Activated CD8-positive, alpha-beta memory T cell treated with anti-CD3 and anti-CD28 coated beads for 48 hours (primary cell): ENCODE measurements around the gene PPCDC.

Experiments
- DNase-seq, 3 experiments: peaks; one replicate each; pipeline ENCODE4 v3.0.0-alpha.2; 2020; ENCODE audit warnings: low read depth in 2 of 3, low spot score in 2 of 3

PPCDC gene

DNA sequence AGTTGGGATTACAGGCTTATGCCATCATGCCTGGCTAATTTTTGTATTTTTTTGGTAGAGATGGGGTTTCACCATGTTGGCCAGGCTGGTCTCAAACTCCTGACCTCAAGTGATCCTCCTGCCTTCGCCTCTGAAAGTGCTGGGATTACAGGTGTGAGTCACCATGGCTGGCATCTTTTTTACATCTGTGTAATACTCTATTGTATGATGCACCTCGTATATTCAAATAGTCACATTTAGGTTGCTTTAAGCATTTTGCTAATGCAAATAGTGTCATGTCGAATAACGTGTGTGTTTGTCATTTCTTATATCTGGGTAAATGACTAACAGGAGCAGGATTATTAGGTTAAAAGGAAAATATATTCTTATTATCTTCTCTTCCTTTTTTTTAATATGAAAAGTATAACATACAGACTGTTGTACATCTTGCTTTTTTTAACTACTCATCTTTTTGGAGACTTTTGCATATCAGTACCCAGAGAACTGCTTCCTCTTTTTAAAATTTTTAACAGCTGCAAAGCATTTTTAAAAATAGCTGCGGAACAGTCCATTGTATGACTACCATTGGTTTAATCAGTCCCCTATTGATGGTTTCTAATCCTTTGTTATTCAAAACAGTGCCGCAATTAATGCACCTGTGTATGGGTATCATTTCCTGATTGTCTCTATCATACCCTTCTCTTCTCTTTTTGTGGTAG lies 14.6 kb upstream of the PPCDC start:
- no peak for DNase-seq

DNA sequence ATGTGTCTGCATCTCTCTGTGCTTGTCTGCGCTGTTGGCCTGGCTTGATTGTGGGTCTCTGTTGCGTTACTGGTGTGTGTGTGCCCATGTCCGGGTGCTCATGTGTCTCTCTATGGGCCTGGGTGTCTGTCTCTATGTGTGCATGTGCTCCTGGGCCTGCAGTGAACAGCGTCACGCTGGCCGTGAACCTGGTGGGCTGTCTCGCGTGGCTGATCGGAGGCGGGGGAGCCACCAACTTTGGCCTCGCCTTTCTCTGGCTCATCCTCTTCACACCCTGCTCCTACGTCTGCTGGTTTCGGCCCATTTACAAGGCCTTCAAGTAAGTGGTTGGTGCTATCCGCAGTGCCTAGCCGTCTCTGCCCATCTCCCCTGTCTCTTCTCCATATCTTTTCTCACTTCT lies 7.0 kb upstream of the PPCDC start:
- DNase-seq = no peak

DNA sequence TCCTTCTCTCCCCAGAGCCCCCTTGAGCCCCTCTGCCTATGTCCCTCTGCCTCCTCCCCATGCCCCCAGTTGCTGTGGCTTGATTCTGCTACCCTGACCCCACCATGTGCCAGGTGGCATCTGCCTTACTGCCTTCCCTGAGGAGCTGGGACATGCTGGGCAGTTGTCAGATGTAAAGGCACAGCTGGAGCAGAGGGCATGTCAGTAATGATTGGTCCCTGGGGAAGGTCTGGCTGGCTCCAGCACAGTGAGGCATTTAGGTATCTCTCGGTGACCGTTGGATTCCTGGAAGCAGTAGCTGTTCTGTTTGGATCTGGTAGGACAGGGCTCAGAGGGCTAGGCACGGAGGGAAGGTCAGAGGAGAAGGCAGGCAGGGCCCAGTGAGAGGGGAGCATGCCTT lies 3.5 kb upstream of the PPCDC start:
- DNase-seq = no peak

DNA sequence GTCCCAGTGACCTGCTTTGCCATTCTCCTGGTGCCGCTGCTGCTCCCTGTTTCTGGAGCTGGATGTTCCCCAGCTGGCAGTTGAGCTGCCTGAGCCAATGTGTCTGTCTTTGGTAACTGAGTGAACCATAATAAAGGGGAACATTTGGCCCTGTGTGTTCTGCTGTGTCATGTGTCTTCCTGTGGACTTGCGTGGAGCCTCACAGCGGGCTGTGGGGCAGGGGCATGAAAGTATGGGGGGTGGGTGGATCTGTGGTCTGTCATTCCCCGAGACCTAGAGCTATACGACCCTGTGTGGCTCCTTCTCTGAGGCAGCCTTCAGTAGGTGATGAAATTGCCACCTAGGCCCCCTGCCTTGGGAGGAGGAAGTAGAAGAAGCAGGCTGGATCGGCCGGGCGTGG lies 2.0 kb upstream of the PPCDC start:
- DNase-seq = no peak

DNA sequence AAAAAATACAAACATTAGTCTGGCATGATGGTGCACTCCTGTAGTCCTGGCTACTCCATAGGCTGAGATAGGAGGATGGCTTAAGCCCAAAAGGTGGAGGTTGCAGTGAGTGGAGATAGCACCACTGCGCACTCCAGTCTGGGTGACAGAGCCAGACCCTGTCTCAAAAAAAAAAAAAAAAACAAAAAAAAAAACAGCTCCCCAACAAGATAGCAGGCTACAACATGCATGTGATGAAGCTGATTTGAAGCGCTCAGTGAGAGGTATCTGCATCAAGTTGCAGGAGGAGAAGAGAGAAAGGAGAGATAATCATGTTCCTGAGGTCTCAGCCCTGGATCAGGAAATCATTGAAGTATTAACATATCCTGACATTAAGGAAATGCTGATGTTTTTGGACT lies 608 bp upstream of the PPCDC start:
- no peak for DNase-seq

DNA sequence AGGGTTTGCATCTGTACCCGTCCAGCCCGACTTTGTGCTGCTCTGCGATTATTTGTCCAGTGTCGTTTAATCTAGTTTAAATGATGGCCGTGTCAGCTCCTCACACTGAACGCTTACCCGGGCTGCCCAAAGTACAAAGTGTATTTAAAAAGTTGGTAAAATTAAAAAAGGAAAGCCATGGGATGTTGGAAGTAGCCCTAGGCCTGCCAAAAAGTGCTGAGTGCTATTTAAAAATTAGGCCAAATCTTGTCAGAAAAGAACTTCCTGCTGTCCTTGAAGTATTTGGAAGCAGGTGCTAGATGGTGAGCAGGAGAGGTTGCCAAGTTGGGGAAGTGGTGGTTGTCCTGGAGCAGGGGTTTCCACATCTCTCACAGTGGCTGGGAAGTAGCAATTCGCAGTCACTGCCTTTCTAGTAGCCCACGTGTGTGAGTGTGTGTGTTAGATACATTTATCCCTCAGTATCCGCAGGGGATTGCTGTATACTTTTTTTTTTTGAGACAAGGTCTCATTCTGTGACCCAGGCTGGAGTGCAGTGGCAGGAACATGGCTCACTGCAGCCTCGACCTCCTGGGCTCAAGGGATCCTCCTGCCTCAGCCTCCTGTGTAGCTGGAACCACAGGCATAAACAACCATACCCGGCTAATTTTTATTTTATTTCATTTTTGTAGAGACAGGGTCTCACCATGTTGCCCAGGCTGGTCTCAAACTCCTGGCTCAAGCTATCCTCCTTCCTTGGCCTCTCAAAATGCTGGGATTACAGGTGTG lies 664 bp downstream of the PPCDC start:
- DNase-seq = no peak

DNA sequence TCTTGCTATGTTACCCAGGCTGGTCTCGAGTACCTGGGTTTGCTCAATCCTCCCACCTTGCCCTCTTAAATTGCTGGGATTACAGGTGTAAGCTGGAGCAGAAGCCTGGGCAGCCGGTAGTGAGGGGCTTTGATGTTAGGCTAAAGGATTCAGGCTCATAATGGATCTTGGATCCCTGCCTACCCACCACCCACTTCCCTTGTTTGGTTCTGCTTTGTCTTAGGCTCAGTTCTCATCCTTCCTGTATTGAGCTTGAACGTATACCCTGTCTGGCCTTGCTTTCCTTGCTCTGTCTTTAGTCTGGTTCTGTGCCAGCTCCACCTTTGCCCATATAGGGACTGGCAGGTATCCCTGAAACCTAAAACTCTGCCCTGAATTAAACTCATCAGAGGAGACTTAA lies 1.7 kb downstream of the PPCDC start:
- no peak for DNase-seq

DNA sequence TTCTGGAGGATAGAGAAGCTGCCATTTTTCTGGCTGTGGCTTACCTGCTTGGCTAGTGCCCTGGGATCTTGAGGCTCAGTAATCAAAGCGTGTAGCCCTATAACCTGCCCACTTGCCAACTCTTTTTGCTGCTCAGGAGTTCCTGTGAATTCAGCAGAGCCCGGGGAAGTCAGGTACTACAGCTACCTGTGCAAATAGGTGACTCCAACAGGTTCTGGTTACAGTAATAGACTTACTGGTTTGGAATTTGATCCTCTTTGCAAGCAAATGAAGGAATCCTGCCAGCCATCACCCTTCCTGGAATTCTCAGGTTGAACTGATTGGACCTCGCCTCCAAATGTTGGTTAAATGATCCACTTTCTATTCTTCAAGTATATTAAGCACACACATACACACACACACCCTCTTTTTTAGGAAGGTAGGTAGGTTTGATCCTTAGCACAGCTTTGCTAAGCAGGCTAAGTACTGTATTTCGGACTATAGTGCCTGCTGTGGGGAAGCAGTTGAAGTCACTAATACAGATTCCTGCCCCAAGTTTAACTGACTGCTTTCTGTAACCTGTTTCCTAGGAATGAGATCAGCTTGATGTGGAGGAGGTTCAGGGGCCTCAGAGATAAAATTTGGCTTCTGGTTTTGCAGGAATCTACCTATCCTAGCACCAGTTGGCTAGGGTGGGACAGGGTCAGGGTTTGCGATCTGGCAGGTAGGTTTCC lies 2.3 kb downstream of the PPCDC start:
- DNase-seq = no peak

DNA sequence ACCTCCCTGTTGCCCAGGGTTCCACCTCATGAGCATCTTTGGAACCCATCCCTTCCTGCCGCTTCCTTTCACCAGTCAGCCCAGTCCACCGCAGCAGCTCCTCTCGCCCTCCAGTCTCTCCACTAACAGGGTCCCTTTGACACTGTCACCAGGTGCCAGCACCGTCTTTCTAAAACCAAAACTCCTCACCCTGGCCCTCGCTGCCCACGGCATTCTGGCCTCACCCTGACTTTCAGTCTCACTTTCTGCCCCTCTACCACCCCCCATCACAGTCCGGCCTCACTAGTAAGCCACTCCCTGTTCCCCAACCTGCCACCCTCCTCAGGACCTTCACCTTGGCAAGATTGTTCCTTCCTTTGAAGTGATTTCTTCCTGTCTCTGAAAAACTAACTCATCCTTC lies 4.2 kb downstream of the PPCDC start:
- no peak for DNase-seq

DNA sequence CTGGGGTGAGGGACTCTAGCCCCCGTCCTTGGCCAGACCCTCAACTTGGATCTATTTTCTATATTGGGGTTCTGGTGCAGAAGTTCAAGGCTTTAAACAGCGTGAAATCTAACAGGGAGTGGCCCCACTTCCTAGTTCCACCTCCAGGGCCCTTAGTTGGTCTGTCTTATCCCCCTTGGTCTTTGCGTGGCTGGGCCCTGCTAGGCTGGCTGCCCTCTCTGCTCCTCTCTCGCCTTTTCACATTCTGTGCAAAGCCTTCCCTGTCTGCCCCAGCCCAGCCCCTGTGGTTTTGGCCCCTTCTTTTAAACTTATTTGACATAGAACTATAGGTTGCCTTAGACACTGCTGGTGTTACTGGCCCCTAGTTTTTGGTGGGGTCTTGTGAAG lies 5.6 kb downstream of the PPCDC start:
- no peak for DNase-seq

DNA sequence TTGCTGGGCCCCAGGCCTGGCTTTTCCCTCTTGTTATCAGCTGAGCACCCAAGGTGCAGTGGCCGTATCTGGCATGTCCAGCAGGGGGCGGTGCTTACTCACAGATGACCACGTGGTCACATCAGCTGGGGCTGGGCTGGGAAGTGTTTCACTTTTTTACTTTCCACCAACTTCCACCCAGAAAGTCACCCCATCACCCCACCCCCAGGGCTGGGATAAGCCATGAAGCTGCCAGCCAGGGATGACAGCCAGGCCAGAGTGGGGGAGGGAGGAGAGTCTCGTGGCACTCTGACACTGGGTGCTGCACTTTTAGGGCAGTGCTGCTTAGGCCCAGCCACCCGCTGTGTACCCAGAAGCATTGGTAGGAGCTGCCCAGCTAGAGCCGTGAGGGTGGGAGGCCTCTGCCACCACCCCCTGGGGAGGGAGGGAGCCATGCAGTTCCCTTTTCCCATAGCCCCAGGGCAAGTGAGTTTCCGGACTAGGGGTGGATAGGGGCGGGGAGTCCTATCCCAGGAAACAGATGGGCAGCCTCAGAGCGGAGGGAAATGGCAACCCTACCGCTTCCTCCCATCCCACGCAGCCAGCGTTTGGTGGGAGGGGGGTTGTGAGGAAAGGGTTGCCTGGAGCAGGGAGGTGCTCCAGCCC lies 6.1 kb downstream of the PPCDC start:
- peak; percentile 63 to 90 (median 88) for DNase-seq

DNA sequence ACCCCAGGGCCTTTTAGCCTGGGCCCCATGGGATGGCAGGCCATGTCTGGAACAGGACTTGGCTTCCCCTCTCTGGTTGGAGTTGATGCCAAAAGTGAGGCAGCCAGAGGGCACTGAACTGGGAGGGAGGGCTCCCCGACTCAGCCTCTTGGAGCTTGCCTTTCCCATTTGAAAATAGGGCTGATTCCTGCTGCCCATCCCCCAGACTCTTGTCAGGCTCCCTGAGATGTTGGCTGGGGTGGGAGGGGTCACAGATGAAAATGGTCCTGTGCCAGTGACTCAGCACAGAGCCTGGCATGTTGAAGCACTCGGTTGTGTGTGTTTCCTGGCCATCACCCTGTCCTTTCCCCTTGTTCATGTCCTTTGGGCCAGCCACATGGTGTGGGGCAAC lies 6.6 kb downstream of the PPCDC start:
- DNase-seq = no peak

DNA sequence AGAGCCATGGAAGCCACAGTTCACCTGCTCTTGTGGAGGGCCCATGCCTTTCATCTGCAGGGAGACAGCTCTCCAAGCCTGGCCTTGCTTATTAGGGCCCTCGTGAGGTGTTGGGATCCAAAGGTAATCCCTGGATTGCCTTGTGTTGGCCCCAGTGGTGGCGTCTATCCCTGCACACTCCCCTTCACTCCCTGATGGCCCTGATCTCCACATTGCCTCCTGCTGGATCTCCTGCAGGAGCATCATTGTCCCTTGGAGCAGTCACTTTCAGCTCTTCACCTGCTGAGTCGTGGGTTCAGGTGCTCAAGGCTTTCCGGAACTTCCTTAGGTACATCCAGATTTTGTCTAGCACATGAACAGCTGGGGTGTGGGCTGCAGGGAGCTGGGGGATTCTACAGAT lies 7.0 kb downstream of the PPCDC start:
- no peak for DNase-seq

DNA sequence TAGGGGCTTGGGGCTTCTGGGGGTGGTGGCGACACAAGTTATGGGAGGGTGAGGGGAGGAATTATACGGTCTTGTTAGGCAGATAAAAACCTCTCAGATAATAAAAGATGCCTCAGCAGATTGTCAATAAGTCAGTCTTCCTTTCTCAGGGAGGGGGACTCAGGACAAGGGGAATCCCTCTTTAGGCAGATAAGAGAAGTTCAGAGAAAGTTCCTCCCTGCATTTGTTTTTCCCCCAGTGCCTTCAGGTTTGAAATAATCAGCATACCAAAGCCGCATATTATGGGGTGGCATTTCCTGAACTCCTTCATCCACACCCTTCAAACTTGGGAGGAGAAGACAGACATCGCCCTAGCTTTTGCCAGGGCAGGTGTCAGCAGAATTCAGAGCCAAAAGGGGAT lies 8.5 kb downstream of the PPCDC start:
- DNase-seq = no peak

DNA sequence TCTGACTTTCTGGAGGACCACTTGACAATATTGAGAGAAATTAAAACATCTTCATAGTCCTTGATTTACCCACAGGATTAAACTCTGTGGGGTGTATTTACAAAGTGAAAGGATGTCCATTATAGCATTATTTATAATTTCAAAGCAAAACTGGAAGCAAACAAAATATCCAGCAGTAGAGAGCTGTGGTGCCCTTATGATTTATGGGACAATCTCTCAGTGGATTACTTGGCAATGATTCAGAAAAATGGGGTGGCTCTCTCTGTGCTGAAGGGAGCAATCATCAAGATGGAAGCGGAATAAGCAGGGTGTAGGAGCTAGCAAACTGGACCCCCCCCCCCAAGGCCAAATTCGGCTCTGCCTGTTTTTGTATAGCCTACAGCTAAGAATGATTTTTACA lies 9.0 kb downstream of the PPCDC start:
- no peak for DNase-seq

DNA sequence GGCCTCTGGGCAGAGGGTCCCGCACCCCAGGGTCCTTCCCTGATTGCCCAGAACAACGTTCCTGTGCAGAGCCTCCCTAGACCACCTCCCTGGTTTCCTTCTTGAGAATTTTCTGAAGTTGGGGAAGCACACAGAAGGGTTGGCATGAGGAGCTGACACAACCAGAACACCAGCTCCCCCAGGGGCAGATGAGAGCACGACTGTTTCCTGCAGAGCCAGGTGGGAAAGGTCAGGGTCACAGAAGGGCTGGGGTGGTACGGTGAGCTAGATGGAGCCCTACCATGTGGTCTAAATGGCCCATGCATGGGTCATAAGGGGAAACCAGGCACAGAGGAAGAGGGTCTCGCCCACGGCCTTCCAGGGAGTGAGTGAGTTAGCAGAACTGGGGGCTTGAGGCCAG lies 10.4 kb downstream of the PPCDC start:
- DNase-seq = no peak

DNA sequence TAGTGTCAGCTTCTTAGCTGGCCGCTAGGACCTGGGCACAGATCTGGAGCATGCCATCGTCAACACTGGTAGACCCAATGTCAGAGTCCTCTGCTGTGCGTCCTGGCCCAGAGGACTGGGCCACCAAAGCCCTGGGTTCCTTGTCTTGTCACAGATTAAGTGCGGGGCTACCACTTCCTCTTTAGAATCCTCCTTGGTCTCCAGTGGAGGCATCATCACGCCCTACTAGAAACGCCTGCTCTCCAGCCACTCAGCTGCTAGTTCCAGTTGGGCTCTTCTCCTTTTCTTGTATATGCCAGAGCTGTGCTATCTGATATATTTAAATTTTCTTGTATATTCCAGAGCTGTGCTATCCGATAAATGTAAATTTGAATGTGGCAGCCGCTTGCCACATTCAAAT lies 11.2 kb downstream of the PPCDC start:
- no peak for DNase-seq

DNA sequence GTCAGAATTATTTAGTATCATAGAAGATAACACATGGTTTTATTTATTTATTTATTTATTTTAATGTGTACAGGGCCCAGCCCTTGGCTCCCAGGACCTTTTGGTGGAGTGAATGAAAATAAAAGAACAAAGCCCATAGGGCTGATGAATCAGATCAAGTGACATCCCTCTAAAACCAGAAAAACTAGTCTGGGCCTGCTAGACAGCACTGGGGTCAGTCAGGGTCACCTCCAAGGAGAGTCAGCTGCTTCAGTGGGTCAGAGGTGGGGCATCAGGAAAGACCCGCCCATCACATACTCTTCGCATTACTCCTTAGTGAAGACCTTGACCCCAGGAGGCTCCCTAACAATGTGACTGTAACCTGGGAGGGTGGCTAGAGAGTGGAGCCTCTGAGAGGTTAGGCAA lies 12.8 kb downstream of the PPCDC start:
- no peak for DNase-seq

DNA sequence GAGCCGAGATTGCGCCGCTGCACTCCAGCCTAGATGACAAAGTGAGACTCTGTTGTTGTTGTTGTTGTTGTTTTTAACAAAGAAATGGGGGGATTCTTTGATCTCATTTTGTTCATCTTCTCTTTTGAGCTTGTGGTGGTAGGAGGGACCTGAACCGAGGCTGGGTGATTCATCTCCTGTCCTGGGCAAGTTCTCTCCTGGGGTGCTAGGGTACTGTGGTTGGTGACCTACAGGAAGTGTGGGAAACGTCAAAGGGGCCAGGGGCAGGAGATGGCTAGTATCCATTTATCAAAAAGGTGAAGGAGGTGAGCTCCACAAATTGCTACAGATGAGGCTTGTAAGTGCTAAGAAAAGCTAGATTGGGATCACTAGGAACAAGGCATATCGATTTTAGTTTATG lies 14.3 kb downstream of the PPCDC start:
- DNase-seq = no peak

DNA sequence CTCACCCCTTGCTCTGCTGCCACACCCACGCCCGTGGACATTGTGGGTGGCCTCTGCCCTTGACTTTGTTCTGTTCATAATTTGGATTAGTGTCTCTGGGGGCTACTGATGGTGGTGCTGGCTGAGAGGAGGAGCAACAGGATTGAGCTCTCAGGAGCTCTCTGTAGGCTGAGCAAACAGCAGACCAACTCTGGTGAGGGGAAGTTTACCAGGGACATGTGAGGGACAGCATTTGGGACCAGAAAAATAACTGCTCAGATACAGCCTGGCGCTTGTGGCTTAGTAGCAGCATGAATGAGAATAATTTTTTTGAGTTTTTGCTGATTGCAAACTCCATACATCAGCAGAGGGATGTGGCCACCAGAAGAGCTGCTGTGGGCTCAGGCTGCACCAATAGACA lies 14.8 kb downstream of the PPCDC start:
- no peak for DNase-seq

DNA sequence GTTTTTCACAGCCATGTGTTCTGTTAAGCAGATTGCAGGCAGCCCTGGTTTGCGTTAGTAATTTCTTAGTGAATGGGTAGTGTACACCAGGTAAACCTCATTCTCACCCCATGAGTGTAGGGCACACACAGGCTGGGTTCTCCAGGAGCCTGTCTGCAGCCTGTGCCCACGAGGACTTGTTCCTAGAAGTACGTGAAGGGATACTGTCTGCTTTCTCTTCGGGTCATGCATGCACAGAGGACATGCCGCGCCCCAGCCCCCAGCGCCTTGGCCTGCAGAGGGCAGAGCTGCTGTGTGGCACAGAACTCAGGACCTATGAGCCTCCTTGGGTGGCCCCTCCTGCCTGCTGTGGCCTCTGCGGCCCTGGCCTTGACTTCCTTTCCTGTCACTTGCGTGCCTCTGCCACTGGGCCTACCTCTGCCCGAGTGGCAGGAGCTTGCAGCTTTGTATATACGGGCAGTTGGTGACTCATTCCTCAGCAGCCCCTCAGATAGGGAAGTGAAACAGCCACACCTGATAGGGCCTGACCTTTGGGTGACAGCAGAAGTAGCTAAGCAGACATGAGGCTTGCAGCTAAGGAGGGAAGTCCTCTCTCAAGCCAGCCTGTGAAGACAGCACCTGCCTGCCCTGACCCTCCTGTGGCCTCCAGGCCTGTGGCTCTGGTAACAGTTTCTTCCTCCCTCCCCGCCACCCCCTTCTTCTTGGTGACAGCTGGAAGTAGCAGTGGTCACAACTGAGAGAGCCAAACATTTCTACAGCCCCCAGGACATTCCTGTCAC lies 19.5 kb downstream of the PPCDC start:
- DNase-seq = peak in 2 of 3 experiments; percentile 36 to 62
